HT1080 (cell line): ENCODE results near the gene NME7. TPM values are rescaled to one million over a fixed set of nuclear protein-coding genes. Genes with fewer than 3 reads are reported as not detected.
A peak's percentile ranks its signal among the peaks of the same experiment; 100 is the strongest.
"Not testable (repeated sequence)": the region's sequence is repeated elsewhere in the genome, so short reads cannot be mapped to it uniquely, and the experiment has no call there.

Experiments used
- DNase-seq: peaks from one replicate; pipeline ENCODE4 v3.0.0-alpha.2; 2015; ENCODE audit warnings: low read depth
- total RNA-seq: library from RNA; depleted of rRNA; stranded (reverse); fragments of >200 nt; shearing (Covaris generic); gene quantifications from 2 replicates; pipeline ENCODE4 v1.2.3, GENCODE V29; 2014

The NME7 gene
- total RNA-seq, 1 experiment from 2014 or later: 21.0 TPM

- DNase-seq: no peak
Observed at GRCh38 chr1:169305948-169306347, 61.6 kb downstream of the NME7 start.

- no peak for DNase-seq
Observed at GRCh38 chr1:169305356-169305755, 62.2 kb downstream of the NME7 start.

- DNase-seq: no peak
Observed at GRCh38 chr1:169300854-169301253, 66.7 kb downstream of the NME7 start.

GRCh38 chr1:169298441-169298840 lies 69.2 kb downstream of the NME7 start:
- DNase-seq: no peak

- DNase-seq: no peak
Observed at GRCh38 chr1:169295846-169296245, 71.8 kb downstream of the NME7 start.

- no peak for DNase-seq
Observed at GRCh38 chr1:169295425-169295824, 72.2 kb downstream of the NME7 start.

GRCh38 chr1:169289016-169289415 lies 78.6 kb downstream of the NME7 start:
- no peak for DNase-seq

- peak; percentile 79 for DNase-seq
Observed at GRCh38 chr1:169288011-169288414, 79.6 kb downstream of the NME7 start.

- DNase-seq: no peak
Observed at GRCh38 chr1:169287280-169287679, 80.3 kb downstream of the NME7 start.

- not testable (repeated sequence) for DNase-seq
Observed at GRCh38 chr1:169281562-169281961, 86.0 kb downstream of the NME7 start.

GRCh38 chr1:169271098-169271497 lies 96.5 kb downstream of the NME7 start:
- no peak for DNase-seq

- no peak for DNase-seq
Observed at GRCh38 chr1:169266133-169266532, 101.5 kb downstream of the NME7 start.

- no peak for DNase-seq
Observed at GRCh38 chr1:169263059-169263458, 104.5 kb downstream of the NME7 start.

- DNase-seq: no peak
Observed at GRCh38 chr1:169261884-169262283, 105.7 kb downstream of the NME7 start.

GRCh38 chr1:169260478-169261151 lies 107.0 kb downstream of the NME7 start:
- no peak for DNase-seq

- no peak for DNase-seq
Observed at GRCh38 chr1:169259816-169260215, 107.8 kb downstream of the NME7 start.

- no peak for DNase-seq
Observed at GRCh38 chr1:169250795-169251194, 116.8 kb downstream of the NME7 start.

GRCh38 chr1:169250022-169250421 lies 117.6 kb downstream of the NME7 start:
- DNase-seq: peak; percentile 21

GRCh38 chr1:169249611-169250010 lies 118.0 kb downstream of the NME7 start:
- DNase-seq: no peak

- DNase-seq: no peak
Observed at GRCh38 chr1:169245706-169246105, 121.9 kb downstream of the NME7 start.

GRCh38 chr1:169240449-169241232 lies 127.0 kb downstream of the NME7 start:
- no peak for DNase-seq

GRCh38 chr1:169236880-169237279 lies 130.7 kb downstream of the NME7 start:
- no peak for DNase-seq

- DNase-seq: no peak
Observed at GRCh38 chr1:169236143-169236542, 131.5 kb downstream of the NME7 start.
